Tibial nerve (tissue), 4 donors: ENCODE results near the gene PTPRM.

Experiments used
- EP300 ChIP-seq, 2 donors: sonication (generic); formaldehyde crosslinking; IDR thresholded peaks; one replicate each; pipeline ENCODE4 v1.6.1; 2017; ENCODE audit warnings: antibody characterized with exemption in 2 of 2, mild to moderate bottlenecking in 1 of 2
- POLR2A ChIP-seq, 2 donors: fragments of 450-650 bp; IDR thresholded peaks; one replicate each; pipeline ENCODE4 v1.6.1; 2017; ENCODE audit warnings: antibody characterized with exemption in 2 of 2, mild to moderate bottlenecking in 2 of 2, moderate library complexity in 2 of 2
- TF ChIP-seq, protein P1 (sequence below), 5 experiments: fragments of 200-600 bp in 3 of 5; fragments of 450-650 bp in 2 of 5; sonication (generic) in 3 of 5; IDR thresholded peaks; one replicate each; pipeline ENCODE4 v1.5.1; 2016 to 2019; ENCODE audit warnings: antibody characterized with exemption in 5 of 5, mild to moderate bottlenecking in 3 of 5, moderate library complexity in 2 of 5

DNA sequence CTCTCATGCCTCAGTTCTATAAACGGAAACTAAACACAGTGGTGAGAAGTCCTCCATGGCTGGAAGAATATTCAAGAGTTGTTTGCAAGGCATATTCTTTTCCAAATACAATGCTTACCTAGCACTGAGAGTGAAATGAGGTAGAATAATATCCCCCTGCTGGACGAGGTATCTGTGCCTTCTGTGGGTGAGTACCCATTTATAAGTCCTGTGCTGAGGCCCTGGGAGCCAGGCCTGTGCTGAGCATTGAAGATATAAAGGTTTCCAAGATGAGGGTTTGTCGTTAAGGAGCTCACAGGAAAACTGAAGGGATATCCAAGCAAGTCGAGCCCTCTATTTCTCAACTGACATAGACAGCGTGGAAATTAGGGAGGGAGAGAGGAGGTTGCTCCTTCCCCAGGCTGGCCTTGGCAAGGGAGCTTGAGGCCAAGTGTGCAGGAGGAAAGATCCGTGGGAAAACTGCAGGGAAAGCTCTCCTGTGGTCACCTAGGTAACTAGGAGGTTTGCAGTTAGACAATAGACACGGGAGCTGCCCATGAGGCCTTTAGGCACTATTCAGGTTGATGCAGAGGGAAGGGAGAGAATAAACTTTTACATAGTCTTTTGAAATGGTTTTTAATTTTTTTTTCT is 17.6 kb downstream of the PTPRM start:
- TF ChIP-seq, protein P1, sequence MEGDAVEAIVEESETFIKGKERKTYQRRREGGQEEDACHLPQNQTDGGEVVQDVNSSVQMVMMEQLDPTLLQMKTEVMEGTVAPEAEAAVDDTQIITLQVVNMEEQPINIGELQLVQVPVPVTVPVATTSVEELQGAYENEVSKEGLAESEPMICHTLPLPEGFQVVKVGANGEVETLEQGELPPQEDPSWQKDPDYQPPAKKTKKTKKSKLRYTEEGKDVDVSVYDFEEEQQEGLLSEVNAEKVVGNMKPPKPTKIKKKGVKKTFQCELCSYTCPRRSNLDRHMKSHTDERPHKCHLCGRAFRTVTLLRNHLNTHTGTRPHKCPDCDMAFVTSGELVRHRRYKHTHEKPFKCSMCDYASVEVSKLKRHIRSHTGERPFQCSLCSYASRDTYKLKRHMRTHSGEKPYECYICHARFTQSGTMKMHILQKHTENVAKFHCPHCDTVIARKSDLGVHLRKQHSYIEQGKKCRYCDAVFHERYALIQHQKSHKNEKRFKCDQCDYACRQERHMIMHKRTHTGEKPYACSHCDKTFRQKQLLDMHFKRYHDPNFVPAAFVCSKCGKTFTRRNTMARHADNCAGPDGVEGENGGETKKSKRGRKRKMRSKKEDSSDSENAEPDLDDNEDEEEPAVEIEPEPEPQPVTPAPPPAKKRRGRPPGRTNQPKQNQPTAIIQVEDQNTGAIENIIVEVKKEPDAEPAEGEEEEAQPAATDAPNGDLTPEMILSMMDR (IDR thresholded peaks at IDR 0.05), result no peak
- TF ChIP-seq POLR2A (IDR thresholded peaks at IDR 0.05), result no peak
- TF ChIP-seq EP300 (IDR thresholded peaks at IDR 0.05), result no peak
